GM21515 (cell line): Measurements from ENCODE around the gene WDR13.
"Not testable (repeated sequence)": the region's sequence is repeated elsewhere in the genome, so short reads cannot be mapped to it uniquely, and the experiment has no call there.

Source experiments
- ATAC-seq: cut with Tn5 transposase; IDR thresholded peaks from one replicate; pipeline ENCODE4 v1.9.1; 2021; ENCODE audit not compliant: unreplicated experiment

WDR13 gene

DNA sequence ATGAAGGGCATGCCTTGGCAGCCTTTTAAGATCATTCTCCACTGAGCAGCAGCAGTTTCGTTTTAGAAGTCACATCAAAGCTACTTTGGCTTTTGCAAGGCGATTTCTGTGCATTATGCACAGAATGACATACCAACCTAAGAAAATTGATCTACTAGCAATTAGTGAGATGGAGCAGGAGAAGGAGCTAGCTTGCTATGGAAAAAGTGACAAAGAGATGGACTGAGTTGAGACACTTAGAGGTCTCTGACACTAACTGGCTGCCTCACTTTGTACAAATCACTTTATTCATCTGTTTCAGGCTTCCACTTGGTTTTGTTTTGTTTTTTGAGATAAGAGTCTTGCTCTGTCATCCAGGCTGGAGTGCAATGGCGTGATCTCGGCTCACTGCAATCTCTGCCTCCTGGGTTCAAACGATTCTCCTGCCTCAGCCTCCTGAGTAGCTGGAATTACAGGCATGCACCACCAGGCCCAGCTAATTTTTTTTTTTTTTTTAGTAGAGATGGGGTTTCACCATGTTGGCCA, 54.8 kb downstream of the WDR13 start:
- ATAC-seq: not testable (repeated sequence)

DNA sequence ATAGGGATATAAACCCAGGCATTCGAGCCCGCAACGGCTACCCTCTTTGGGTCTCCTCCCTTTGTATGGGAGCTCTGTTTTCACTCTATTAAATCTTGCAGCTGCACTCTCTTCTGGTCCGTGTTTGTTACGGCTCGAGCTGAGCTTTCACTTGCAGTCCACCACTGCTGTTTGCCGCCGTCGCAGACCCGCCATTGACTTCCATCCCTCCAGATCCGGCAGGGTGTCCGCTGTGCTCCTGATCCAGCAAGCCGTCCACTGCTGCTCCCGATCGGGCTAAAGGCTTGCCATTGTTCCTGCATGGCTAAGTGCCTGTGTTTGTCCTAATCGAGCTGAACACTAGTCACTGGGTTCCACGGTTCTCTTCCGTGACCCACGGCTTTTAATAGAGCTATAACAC, 57.5 kb downstream of the WDR13 start:
- ATAC-seq: not testable (repeated sequence)
